AML-193 (cell line): ENCODE data around the gene NR1H3.
"Not testable (repeated sequence)": the region's sequence is repeated elsewhere in the genome, so short reads cannot be mapped to it uniquely, and the experiment has no call there.

Experiments used
- DNase-seq, 2 experiments: peaks; one replicate each; lab custom pipeline; 2025; lab: John Stamatoyannopoulos, UW

Gene NR1H3

DNA sequence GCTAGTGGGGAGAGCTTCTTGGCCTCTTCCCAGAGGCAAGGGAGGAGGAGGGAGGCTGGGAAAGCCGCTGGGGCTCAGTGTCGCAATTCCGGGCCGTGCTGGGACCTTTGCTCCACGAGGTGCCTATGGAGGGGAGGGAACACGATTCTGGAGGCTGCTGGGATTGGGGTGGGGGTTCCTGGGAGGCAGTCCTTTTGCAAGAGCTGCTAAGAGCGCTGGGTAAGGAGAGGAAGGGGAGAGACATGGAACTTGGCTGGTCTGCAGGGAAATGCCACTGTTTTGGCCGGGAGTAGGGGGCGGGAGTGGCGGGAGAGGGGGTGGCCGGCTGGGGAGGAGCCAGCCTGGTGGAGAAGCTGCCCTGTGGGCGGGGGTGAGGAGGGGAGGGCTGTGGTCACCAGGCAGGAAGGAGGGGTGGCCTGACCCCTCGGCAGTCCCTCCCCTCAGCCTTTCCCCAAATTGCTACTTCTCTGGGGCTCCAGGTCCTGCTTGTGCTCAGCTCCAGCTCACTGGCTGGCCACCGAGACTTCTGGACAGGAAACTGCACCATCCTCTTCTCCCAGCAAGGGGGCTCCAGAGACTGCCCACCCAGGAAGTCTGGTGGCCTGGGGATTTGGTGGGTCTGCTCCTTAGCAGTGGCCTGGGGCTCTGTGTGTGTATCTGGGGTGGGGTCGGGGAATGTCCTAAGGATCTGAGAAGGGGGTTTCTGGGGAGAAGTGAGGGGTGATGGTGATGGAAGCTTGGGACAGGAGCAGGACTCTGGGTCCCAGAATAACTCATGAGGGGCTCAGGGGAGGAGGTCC, at the start of gene NR1H3:
TSS of gene NR1H3 (plus strand) at position 480 of the 800 bp plus-strand sequence. CDS start 1,221 bp downstream, outside the sequence.
- DNase-seq, result peak; percentile 40 to 44

DNA sequence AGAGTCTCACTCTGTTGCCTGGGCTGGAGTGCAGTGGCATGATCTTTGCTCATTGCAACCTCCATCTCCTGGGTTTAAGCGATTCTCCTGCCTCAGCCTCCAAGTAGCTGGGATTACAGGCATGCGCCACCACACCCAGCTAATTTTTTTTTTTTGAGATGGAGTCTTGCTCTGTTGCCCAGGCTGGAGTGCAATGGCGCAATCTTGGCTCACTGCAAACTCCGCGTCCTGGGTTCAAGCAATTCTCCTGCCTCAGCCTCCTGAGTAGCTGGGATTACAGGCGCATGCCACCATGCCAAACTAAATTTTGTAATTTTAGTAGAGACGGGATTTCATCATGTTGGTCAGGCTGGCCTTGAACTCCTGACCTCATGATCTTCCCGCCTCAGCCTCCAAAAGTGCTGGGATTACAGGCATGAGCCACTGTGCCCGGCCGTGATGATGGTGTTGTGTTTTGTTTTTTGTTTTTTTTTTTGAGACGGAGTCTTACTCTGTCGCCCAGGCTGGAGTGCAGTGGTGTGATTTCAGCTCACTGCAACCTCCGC, 49.7 kb upstream of the NR1H3 start:
- not testable (repeated sequence) for DNase-seq

DNA sequence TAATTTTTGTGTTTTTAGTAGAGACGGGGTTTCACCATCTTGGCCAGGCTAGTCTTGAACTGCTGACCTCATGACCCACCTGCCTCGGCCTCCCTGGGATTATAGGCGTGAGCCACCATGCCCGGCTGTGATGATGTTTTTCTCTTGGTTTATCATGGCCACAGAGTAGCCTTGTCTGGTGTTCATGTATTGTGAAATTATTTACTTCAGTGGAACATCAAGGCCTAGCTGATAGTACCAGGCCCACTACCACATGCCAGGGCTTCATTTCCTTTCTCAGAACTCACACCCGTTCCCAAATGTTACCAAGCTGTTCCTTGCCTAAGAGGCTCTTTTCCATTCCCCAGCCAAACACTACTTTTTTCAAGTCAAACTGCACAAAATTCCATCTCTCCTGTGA, 49.2 kb upstream of the NR1H3 start:
- no peak for DNase-seq

DNA sequence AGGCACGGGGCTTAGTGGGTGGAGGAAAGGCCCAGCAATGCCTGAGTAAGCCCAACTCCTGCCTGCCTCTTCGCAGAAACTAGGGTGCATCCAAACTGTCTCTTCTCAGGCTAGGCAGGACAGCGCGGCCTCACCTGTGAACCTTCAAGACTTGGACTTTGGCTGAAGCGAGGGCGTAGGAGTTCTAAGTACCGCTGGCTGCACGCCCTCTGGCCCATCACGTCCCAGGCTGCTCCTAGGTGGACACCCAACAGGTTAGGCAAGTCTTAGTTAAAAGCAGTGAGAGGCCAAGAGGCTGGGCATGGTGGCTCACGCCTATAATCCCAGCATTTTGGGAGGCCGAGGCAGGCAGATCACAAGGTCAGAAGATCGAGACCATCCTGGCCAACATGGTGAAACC, 44.9 kb upstream of the NR1H3 start:
- no peak for DNase-seq

DNA sequence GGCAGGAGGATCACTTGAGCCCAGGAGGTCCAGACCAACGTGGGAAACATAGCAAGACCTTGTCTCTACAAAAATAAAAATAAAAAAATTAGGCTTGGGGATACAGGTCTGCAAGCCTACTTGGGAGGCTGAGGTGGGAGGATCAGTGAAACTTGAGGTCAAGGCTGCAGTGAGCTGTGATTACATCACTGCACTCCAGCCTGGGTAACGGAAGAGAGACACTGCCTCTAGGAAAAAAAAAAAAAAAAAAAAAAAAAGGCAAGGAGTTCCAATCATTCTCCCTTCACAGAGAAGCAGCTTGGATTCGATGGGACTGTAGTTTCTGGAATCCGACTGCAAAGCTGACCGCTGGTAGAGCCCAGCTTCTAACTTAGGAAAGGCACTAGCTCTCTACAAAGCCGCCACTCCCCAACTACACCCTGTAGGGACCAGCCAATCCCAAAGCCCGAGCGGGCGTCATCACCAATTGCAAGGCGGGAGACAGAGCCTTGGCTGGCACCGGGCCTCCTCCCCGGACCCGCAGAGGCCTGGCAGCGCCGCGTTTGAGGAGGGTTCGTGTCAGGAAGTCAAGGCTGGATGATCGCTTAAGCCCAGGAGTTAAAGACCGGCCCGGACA, 43.7 kb upstream of the NR1H3 start:
- DNase-seq, result peak; percentile 88 to 89

DNA sequence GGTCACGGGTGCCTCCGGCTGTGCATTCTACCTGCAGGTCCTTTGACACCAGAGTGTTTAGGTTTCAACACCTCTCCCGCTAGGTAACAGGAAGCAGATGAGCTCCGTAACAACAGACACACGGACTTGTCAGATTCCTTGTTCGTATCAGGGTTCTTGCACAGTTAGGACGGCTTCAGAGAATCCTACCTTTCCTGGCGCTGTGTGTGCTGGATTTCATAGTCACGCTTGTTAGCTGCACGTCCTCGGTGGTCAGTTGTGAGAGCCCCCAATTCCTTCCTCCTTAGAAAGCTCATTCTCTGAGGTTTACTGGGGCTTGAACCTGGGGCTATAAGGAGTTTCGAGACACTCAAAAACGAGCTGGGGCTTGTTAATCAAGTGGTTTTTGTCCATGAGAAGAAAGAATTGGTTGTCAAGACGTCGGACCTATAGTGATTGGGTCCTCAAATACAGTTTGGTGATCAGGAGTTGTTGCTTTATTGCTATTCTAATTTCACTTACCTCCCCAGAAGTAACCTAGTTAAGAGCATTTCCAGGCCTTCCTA, 42.4 kb upstream of the NR1H3 start:
- DNase-seq, result no peak

DNA sequence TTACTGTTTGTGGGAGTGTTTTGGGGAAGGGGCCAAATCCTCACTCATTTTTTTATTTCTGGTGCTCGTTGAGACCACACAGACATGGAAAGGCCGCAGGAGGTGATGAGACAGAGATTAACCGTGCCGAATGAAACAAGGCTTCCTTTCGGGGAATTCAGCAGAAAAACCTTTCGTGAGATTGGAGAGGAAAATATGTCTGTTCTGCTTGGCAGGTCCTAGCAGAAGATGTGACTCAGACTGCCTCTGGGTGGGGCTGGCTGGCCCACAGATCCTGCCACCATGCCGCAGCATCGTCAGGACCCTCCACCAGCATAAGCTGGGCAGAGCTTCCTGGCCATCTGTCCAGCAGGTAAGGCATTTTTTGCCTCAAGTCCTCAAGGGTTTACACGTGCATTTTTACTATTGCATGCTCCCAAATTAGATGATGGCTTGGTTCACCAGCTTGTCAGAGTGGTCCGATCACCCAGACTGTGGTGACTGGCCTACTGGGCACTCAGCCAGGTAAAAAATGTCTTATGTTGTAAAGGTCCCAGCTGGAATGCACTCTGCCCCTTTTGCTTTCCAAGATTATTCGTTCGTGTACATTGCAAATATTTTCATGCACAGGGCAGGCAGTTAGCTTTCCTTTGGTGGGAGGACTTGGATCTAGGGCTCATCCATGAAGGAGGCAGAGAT, 41.5 kb upstream of the NR1H3 start:
- peak; percentile 24 to 31 for DNase-seq

DNA sequence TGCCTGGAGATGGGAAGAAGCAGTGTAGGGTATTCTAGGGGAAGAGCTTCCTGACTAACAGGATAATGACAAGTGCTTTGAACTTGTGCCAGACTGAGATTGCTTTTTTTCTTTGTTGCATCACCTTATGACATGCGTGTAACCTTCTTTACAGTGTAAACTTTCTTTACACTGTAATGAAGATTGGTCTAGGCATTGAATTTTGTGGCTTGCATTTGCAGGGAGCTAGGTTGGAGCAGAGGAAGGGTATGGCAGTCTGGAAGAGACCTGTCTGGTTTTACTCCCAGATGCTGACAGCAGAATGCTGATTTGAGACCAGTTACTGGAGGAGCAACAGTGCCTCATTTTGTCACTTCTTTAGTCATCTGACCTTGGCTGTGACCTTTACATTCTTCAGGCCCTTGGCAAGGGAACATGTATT, 37.4 kb upstream of the NR1H3 start:
- no peak for DNase-seq

DNA sequence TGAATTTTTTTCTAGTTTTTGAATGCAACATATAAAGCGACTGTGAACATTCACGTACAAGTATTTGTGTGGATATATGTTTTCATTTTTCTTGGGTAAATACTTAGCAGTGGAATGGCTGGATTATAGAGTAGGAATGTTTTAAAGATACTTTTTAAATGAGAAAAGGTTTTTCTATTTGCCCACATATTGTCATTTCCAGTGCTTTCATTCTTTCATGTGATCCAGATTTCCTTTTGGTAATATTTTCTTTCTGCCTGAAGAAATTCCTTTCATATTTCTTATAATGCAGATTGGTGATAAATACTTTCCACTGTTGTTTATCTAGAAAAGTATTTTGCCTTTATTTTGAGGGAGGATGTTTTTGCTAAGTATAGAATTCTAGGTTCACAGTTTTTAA, 35.1 kb upstream of the NR1H3 start:
- no peak for DNase-seq

DNA sequence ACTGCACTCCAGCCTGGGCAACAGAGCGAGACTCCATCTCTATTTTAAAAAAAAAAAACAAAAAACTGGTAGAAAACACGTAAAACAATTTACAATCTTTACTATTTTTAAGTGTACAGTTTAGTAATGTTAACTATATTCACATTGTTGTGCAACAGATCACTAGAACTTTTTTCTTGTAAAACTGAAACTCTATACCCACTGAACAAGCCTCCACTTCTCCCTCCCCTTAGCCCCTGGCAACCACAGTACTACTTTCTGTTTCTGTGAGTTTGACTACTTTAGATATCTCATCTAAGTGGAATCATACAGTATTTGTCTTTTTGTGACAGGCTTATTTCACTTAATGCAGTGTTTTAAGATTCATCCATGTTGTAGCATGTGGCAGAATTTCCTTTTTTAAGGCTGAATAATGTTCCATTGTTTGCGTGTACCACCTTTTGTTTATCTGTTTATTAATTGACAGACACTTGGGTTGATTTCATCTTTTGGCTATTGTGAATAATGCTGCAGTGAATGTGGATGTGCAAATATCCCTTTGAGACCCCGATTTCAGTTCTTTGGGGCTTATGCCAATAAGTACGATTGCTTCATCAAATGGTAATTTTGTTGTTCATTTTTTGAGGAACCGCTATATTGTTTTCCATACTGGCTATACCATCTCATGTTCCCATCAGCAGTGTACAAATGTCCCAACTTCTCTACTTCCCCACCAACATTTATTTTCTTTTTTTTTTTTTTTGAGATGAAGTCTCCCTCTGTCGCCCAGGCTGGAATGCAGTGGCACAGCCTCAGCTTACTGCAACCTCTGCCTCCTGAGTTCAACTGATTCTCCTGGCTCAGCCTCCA, 32.0 kb upstream of the NR1H3 start:
- no peak for DNase-seq

DNA sequence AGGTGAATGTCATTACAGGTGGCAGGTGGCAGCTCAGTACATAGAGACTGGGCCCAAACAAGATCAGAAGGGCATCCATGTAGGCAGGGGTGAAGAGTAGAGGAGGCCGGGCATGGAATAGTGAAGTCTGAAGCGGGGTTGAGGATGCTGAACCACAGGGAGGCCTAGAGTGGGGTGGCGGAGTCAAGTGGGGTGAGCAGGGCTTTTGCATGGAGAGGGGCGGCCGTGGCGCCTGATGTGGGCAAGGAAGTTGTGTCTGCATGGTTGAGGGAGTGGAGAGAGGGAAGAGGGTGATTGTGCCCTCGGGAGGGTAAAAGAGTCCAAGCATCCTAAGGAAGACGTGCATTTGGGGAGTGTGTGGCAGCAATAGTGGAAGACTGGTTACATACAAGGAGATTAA, 28.6 kb upstream of the NR1H3 start:
- no peak for DNase-seq

DNA sequence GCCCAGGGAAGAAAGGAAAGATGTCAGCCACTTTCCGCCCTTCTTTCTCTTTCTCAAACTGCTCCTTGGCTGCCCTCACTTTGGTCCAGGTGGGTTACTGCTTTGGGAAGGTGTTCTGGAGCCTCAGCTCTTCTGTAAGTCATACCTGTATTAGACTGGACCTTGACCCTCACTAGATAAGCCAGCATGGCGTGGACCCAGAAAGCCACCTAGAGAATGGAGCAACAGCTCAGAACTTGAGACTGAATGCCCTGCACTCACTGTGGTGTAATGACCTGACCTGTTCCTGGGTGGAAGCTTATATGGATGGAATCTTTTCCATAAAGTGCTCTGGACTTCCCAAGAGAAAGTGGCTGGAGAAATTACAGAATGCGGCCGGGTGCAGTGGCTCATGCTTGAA, 24.7 kb upstream of the NR1H3 start:
- DNase-seq, result no peak

DNA sequence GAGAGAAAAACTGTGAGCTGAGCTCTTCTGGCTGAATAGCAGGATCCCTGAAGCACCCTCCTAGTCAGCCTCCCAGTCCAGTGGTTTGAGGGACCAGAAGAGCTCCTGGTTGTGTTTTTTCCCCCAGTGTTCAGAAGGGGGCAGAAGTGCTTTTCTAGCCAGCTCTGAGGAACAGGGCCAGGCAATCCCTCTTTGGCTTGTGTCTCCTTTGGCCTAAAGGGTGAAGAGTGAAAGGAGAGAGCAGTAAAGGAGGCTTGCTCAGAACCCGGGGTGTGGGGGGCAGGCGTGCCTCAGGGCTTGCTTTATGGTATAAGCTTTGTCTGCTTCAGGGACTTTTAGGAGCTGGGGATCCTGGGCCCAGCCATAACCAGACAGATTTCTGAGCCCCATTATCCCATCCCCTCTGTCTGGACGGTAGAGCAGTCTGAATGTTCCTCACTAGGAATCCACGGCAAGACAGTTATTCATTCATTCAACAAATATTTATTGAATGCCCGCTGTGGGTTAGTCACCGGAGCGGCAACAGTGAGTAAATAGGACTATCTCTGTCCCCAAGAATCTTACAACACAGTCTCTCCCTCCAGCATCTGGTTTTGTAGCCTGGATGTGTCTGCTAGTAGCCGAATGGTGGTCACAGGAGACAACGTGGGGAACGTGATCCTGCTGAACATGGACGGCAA, 23.7 kb upstream of the NR1H3 start:
- peak; percentile 29 to 40 for DNase-seq

DNA sequence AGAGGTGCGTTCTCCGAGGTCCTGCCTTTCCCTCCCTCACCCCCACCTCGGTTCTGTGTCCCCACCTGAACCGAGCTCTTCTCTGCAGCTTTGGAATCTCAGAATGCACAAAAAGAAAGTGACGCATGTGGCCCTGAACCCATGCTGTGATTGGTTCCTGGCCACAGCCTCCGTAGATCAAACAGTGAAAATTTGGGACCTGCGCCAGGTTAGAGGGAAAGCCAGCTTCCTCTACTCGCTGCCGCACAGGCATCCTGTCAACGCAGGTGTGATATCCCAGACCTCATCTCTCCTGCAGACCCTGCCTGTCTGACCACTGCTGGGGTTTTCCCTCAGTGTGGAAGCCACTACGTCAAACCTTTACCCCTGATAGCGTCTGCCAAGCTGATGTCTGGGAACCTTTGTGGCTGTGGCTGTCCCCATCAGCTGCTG, 23.1 kb upstream of the NR1H3 start:
- DNase-seq, result no peak

DNA sequence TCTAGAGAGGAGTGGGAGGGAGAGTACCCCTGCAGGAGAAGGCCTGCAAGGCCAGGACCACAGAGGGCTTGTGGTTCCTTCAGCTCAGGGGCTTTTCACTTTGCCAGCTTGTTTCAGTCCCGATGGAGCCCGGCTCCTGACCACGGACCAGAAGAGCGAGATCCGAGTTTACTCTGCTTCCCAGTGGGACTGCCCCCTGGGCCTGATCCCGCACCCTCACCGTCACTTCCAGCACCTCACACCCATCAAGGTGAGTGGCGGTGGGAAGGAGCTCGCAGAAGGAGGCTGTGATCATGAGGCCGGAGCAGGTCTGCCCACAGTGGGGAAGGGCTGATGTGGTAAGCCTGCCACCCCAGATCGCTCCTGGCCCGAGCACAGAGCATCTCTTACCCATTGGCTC, 22.6 kb upstream of the NR1H3 start:
- no peak for DNase-seq

DNA sequence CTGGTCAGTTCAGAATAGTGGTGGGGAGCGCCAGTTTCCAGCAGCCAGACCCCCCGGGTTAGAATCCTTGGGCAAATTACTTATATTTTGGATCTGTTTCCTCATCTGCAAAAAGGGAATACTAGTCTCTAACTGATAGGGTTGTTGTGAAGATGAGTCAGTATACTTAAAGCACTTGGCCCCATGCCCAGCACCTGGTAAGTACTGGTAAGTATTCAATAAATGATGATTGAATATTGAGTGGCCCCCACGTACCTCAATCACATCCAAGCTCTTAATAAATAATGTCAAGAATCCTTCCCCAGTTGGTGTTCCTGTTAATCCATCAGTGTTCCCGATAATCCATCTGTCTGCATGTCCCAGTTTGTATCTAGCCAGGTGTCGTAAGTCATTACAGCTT, 21.3 kb upstream of the NR1H3 start:
- DNase-seq, result no peak

DNA sequence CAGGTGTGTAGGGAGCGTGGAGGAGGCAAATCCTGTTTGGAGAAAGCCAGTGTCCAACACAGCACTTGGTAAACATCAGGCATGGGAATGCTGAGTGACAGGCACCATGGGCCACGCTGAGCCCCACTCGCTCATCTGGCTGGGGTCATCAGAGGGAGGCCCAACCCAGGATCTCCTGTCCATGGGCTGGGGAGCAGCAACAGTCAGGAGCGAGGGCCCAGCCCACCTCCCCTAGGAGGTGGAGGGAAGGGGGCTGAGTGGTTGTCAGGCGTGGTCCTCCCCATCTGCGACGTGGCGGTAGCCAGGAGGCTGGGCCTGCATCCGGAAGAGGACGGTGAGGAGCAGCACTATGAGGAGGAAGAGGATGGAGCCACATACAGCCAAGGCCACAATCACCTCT, 17.9 kb upstream of the NR1H3 start:
- DNase-seq, result no peak

DNA sequence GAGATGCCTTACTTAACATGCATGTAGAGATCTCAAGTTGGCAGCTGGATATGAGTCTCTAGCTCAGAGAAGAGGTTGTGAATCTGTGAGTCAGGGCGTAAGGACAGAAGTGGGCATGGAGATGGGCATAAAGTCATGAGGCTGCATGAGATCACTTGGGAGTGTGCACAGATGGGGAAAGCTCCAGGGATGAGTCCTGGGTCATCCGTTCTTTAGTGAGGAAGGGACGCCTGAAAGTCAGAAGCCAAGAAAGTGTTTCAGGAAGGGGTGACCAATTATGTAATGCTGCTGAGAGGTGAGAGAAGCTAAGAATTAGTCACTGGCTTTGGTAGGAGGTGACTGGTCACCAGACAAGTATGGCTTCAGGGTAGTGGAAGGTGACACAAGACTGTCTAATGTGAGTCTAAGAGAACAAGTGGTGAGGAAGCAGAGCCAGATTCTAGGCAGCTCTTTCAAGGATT, 15.9 kb upstream of the NR1H3 start:
- no peak for DNase-seq

DNA sequence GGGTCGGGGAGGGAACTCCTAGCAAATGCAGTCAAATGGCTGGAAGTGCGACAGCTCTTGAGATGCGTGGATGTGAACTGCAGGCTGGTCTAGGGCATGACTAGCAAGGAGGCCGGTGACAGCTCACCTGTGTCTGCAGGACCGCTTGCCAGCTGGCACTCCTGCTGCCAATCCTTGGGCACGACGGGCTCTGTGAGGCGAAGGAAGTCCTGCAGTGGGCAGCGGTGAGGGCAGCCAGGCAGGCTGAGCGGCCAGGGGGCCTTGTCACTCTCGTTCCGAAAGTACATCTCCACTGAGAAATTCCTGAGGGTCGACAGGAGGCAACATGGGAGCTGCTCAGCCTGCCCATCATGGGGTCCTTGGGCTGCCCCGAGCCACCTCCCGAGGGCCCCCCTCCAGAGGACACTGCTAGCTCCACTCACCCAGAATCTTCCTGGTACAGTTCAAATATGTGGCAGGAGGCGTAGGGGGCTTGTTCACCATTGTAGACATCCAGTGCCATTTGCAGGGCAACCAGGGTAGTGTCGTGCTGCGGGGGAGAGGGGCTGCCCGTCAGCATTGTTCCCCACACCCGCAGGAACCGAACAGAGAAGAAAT, 15.1 kb upstream of the NR1H3 start:
- DNase-seq, result no peak

DNA sequence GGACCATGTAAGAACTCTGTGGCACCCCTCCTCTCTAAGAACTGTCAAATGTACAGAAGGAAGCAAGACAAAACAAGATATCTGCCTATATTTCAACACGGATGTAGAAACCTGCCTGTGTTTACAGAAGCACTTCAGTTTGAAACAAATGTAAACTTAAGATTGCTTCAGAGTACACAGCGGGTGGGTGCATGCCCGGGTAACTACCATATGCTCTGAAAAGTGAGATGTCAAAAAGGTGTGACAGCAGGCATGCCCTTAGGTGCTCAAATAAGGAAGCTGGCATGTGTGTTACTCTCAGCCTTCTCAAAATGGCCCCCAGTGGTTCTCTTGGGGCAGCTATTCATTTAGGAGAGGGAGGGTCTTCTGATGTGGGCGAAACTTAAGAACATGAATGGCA, 14.3 kb upstream of the NR1H3 start:
- DNase-seq, result no peak
